HepG2 (cell line): ENCODE results near the gene HSPA1L. TPM values are rescaled to one million over a fixed set of nuclear protein-coding genes. Genes with fewer than 3 reads are reported as not detected.
A peak's percentile ranks its signal among the peaks of the same experiment; 100 is the strongest.

ENCODE experiments used
- ELF4 ChIP-seq: sonication (generic); formaldehyde crosslinking; IDR thresholded peaks from 2 replicates; pipeline ENCODE4 v1.5.0; 2020; ENCODE audit warnings: missing genetic modification reagents, mild to moderate bottlenecking, moderate library complexity, borderline replicate concordance
- ESRRA ChIP-seq: sonication (generic); formaldehyde crosslinking; IDR thresholded peaks from 2 replicates; pipeline ENCODE4 v1.5.1; 2020; ENCODE audit warnings: mild to moderate bottlenecking, low read depth, missing genetic modification reagents
- EZH2 ChIP-seq: conservative IDR thresholded peaks from 2 replicates; pipeline ENCODE4 v1.6.1; 2012; ENCODE audit warnings: mild to moderate bottlenecking, low read depth, low read length, moderate library complexity
- FOXA1 ChIP-seq, 2 experiments: fragments of 450-650 bp in 1 of 2; sonication (generic) in 1 of 2; formaldehyde crosslinking in 1 of 2; IDR thresholded peaks; 2 replicates each; pipeline versions ENCODE4 v1.4.0 to v1.6.1; 2016 to 2020; ENCODE audit warnings: missing genetic modification reagents in 1 of 2
- GABPA ChIP-seq, 2 experiments: IDR thresholded peaks; 2 replicates each; pipeline ENCODE4 v1.6.1; 2011 to 2016; ENCODE audit warnings: low read depth in 2 of 2, low read length in 1 of 2, missing biosample characterization in 1 of 2, missing genetic modification characterization in 1 of 2
- NFYB ChIP-seq: sonication (generic); formaldehyde crosslinking; IDR thresholded peaks from 2 replicates; pipeline ENCODE4 v1.4.0; 2020; ENCODE audit warnings: missing genetic modification reagents
- TOPORS ChIP-seq: sonication (generic); formaldehyde crosslinking; IDR thresholded peaks from 2 replicates; pipeline ENCODE4 v1.8.0; 2023; ENCODE audit warnings: mild to moderate bottlenecking, missing genetic modification reagents
- U2AF2 ChIP-seq: fragments of 200-400 bp; formaldehyde crosslinking; IDR thresholded peaks from 2 replicates; pipeline ENCODE4 v1.6.1; 2017; ENCODE audit warnings: low read depth, mild to moderate bottlenecking, low read length
- polyA plus RNA-seq, 8 experiments: library from polyadenylated mRNA; depleted of rRNA in 3 of 8; stranded (reverse) in 7 of 8; unstranded in 1 of 8; fragments of >200 nt; fragmentation: Illumina TruSeq in 4 of 8; extraction: Trizol in 4 of 8; gene quantifications; 2 replicates each; pipeline versions ENCODE4 v1.2.1 to v1.2.3, GENCODE V29; 2011 to 2016; ENCODE audit warnings: low read depth in 4 of 8, missing spikeins in 1 of 8, mixed read lengths in 1 of 8; ENCODE audit not compliant: insufficient read depth in 1 of 8
- total RNA-seq, 5 experiments: library from RNA; depleted of rRNA; stranded (reverse); fragments of >200 nt; fragmentation: Illumina TruSeq; extraction: Trizol; gene quantifications; 2 replicates each; pipeline ENCODE4 v1.2.3, GENCODE V29; 2016; ENCODE audit warnings: low read depth in 1 of 5
- TF ChIP-seq, protein P1 (sequence below): sonication (generic); formaldehyde crosslinking; IDR thresholded peaks from 2 replicates; pipeline ENCODE4 v1.5.0; 2020; ENCODE audit warnings: mild to moderate bottlenecking, missing genetic modification reagents
- TF ChIP-seq, protein P2 (sequence below): sonication (generic); formaldehyde crosslinking; IDR thresholded peaks from 2 replicates; pipeline ENCODE4 v1.5.0; 2020; ENCODE audit warnings: mild to moderate bottlenecking, missing genetic modification reagents
- TF ChIP-seq, protein P3 (sequence below): sonication (generic); formaldehyde crosslinking; IDR thresholded peaks from 2 replicates; pipeline ENCODE4 v1.4.0; 2020; ENCODE audit warnings: missing genetic modification reagents
- TF ChIP-seq, protein P4 (sequence below): sonication (generic); formaldehyde crosslinking; IDR thresholded peaks from 2 replicates; pipeline ENCODE4 v1.4.0; 2020; ENCODE audit warnings: missing genetic modification reagents, mild to moderate bottlenecking, borderline replicate concordance

HSPA1L gene
- total and polyA plus RNA-seq, 2 of the 13 experiments (the other 11 are each of a cell fraction or from before 2014, with no cell fraction given) = 0.55 to 1.0 TPM

DNA sequence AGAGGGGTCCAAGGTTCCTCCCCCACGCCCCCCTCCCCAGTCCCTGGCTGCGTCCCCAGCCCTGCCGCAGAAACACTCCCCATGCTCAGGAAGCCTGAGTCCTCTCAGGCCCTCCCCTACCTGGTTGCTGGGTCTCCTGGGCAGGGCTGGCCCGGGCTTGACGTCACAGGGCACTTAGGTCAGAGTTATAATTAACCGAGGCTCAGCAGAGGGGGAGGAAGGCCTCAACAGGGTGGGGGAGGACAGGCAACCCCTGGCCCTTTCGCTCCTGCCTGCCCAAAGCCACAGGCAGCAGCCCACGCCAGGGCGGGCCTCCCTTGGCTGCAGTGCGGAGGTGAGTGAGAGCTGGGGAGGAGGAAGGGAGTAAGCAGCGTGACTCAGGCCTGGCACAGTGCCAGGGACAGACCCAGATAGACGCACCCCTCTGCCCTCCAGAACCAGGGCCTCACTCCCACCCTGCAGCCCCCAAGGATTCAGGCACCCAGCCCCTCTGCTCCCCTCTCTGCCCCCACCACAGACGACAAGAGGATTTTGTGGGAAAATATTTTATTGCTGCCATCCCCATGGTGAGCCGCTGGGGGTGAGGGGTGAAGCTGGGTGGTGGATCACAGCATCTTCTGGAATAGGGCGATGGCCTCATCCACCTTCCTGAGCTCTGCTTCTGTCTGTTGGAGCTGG is 38.0 kb downstream of the HSPA1L start, which contains the start of gene VWA7 (continued):
- TF ChIP-seq FOXA1 (IDR thresholded peaks at IDR 0.05) = no peak
- TF ChIP-seq FOXA1 (CRISPR knock-in tag; IDR thresholded peaks at IDR 0.05) = 0 out of 2 replicates have a peak, but pooled peaks have one; percentile 38
- no peak for TF ChIP-seq ELF4 (CRISPR knock-in tag)
- no peak for TF ChIP-seq NFYB
- TF ChIP-seq, protein P1, sequence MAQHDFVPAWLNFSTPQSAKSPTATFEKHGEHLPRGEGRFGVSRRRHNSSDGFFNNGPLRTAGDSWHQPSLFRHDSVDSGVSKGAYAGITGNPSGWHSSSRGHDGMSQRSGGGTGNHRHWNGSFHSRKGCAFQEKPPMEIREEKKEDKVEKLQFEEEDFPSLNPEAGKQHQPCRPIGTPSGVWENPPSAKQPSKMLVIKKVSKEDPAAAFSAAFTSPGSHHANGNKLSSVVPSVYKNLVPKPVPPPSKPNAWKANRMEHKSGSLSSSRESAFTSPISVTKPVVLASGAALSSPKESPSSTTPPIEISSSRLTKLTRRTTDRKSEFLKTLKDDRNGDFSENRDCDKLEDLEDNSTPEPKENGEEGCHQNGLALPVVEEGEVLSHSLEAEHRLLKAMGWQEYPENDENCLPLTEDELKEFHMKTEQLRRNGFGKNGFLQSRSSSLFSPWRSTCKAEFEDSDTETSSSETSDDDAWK = no peak
- TF ChIP-seq, protein P2, sequence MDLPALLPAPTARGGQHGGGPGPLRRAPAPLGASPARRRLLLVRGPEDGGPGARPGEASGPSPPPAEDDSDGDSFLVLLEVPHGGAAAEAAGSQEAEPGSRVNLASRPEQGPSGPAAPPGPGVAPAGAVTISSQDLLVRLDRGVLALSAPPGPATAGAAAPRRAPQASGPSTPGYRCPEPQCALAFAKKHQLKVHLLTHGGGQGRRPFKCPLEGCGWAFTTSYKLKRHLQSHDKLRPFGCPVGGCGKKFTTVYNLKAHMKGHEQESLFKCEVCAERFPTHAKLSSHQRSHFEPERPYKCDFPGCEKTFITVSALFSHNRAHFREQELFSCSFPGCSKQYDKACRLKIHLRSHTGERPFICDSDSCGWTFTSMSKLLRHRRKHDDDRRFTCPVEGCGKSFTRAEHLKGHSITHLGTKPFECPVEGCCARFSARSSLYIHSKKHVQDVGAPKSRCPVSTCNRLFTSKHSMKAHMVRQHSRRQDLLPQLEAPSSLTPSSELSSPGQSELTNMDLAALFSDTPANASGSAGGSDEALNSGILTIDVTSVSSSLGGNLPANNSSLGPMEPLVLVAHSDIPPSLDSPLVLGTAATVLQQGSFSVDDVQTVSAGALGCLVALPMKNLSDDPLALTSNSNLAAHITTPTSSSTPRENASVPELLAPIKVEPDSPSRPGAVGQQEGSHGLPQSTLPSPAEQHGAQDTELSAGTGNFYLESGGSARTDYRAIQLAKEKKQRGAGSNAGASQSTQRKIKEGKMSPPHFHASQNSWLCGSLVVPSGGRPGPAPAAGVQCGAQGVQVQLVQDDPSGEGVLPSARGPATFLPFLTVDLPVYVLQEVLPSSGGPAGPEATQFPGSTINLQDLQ (CRISPR knock-in tag) = no peak
- no peak for TF ChIP-seq EZH2
- 0 out of 2 replicates have a peak, but pooled peaks have one; percentile 3 for TF ChIP-seq U2AF2
- TF ChIP-seq, protein P3, sequence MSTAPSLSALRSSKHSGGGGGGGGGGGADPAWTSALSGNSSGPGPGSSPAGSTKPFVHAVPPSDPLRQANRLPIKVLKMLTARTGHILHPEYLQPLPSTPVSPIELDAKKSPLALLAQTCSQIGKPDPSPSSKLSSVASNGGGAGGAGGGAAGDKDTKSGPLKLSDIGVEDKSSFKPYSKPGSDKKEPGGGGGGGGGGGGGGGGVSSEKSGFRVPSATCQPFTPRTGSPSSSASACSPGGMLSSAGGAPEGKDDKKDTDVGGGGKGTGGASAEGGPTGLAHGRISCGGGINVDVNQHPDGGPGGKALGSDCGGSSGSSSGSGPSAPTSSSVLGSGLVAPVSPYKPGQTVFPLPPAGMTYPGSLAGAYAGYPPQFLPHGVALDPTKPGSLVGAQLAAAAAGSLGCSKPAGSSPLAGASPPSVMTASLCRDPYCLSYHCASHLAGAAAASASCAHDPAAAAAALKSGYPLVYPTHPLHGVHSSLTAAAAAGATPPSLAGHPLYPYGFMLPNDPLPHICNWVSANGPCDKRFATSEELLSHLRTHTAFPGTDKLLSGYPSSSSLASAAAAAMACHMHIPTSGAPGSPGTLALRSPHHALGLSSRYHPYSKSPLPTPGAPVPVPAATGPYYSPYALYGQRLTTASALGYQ (CRISPR knock-in tag) = no peak
- no peak for TF ChIP-seq TOPORS (CRISPR knock-in tag)
- TF ChIP-seq ESRRA = peak; percentile 20; the same call in 1 of the 2 replicates
- TF ChIP-seq, protein P4, sequence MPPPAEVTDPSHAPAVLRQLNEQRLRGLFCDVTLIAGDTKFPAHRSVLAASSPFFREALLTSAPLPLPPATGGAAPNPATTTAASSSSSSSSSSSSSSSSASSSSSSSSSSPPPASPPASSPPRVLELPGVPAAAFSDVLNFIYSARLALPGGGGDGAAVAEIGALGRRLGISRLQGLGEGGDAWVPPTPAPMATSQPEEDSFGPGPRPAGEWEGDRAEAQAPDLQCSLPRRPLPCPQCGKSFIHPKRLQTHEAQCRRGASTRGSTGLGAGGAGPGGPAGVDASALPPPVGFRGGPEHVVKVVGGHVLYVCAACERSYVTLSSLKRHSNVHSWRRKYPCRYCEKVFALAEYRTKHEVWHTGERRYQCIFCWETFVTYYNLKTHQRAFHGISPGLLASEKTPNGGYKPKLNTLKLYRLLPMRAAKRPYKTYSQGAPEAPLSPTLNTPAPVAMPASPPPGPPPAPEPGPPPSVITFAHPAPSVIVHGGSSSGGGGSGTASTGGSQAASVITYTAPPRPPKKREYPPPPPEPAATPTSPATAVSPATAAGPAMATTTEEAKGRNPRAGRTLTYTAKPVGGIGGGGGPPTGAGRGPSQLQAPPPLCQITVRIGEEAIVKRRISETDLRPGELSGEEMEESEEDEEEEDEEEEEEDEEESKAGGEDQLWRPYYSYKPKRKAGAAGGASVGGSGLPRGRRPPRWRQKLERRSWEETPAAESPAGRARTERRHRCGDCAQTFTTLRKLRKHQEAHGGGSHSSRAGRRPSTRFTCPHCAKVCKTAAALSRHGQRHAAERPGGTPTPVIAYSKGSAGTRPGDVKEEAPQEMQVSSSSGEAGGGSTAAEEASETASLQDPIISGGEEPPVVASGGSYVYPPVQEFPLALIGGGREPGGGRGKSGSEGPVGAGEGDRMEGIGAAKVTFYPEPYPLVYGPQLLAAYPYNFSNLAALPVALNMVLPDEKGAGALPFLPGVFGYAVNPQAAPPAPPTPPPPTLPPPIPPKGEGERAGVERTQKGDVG (CRISPR knock-in tag) = no peak
- TF ChIP-seq GABPA (IDR thresholded peaks at IDR 0.05; ENCODE audit: low read depth, low read length) = no peak
- TF ChIP-seq GABPA (CRISPR knock-in tag; IDR thresholded peaks at IDR 0.05; ENCODE audit: low read depth) = no peak; the same call in 1 of the 2 replicates
